NOMO-1 (cell line): ENCODE measurements around the gene AKAP13.
A peak's percentile ranks its signal among the peaks of the same experiment; 100 is the strongest.
"Not testable (repeated sequence)": the region's sequence is repeated elsewhere in the genome, so short reads cannot be mapped to it uniquely, and the experiment has no call there.

Experiments used
- DNase-seq, 2 experiments: peaks; one replicate each; lab custom pipeline; 2025; ENCODE audit not compliant: unreplicated experiment in 2 of 2; lab: John Stamatoyannopoulos, UW

Gene AKAP13

GRCh38 chr15:85348048-85348766 is 32.2 kb upstream of the AKAP13 start:
- DNase-seq: not testable (repeated sequence)

- not testable (repeated sequence) for DNase-seq
Observed at GRCh38 chr15:85349062-85349461, 31.3 kb upstream of the AKAP13 start.

GRCh38 chr15:85350395-85350794 is 30.0 kb upstream of the AKAP13 start:
- no peak for DNase-seq

GRCh38 chr15:85351501-85351900 is 28.9 kb upstream of the AKAP13 start:
- DNase-seq: not testable (repeated sequence)

- no peak for DNase-seq
Observed at GRCh38 chr15:85351965-85352364, 28.4 kb upstream of the AKAP13 start.

- no peak for DNase-seq
Observed at GRCh38 chr15:85353516-85353915, 26.9 kb upstream of the AKAP13 start.

- DNase-seq: no peak
Observed at GRCh38 chr15:85354461-85354860, 25.9 kb upstream of the AKAP13 start.

GRCh38 chr15:85354948-85355347 is 25.5 kb upstream of the AKAP13 start:
- no peak for DNase-seq

GRCh38 chr15:85356276-85356675 is 24.1 kb upstream of the AKAP13 start:
- peak in 1 of 2 experiments; percentile 2 for DNase-seq

GRCh38 chr15:85361323-85361722 is 19.1 kb upstream of the AKAP13 start:
- no peak for DNase-seq

GRCh38 chr15:85362436-85363081 is 17.8 kb upstream of the AKAP13 start:
- DNase-seq: no peak

GRCh38 chr15:85365980-85366379 is 14.4 kb upstream of the AKAP13 start:
- no peak for DNase-seq

GRCh38 chr15:85367741-85368140 is 12.7 kb upstream of the AKAP13 start:
- DNase-seq: no peak

GRCh38 chr15:85374831-85375230 is 5.6 kb upstream of the AKAP13 start:
- no peak for DNase-seq

GRCh38 chr15:85377269-85377668 is 3.1 kb upstream of the AKAP13 start:
- no peak for DNase-seq

GRCh38 chr15:85377986-85378385 is 2.4 kb upstream of the AKAP13 start:
- DNase-seq: no peak

GRCh38 chr15:85379403-85380131 is 836 bp upstream of the AKAP13 start:
- peak in 1 of 2 experiments; percentile 27 for DNase-seq

GRCh38 chr15:85380812-85381642 is 624 bp downstream of the AKAP13 start:
- DNase-seq: no peak

GRCh38 chr15:85381850-85382751 is 1.7 kb downstream of the AKAP13 start:
- peak in 1 of 2 experiments; percentile 8 for DNase-seq

GRCh38 chr15:85382942-85383341 is 2.5 kb downstream of the AKAP13 start:
- DNase-seq: no peak
